ENCODE data around the gene G3BP1. TPM values are rescaled to one million over a fixed set of nuclear protein-coding genes. Genes with fewer than 3 reads are reported as not detected.

Gene G3BP1
- polyA plus RNA-seq, 3 donors = 10.6 to 60.6 (median 58.8) TPM

DNA sequence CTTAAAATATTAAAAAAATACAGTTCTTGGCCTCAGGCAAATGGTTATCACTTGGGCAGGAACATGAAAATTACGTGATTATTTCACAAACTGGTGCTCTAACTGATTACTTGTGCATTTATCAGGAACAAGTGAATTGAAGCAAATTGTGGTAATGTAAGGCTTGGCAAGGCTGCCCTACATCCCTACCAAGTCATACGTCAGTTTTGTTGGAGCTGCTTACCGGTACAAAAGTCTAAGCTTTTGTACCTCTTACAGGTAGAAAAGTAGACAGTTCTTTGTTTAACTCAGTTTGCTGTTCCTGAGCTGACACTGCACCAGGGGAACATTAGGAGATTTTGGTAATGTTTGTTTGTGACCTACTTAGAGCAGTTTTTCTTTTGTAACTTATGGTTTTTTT lies 2.2 kb downstream of the G3BP1 start:
- H3K9ac ChIP-seq (ENCODE audit: insufficient read depth, low read length, poor library complexity, severe bottlenecking) = no peak overlapping the region
- peak overlapping the region in 2 of 7 donors; percentile 27 to 75 for H3K27ac Mint-ChIP-seq
- H3K4me1 Mint-ChIP-seq = peaks cover 42% of the 10 kb centered on the region
- peaks cover 67% of the 10 kb centered on the region for H4K20me1 ChIP-seq (ENCODE audit: insufficient read depth, low read length)
- no peaks in the 10 kb centered on the region for H3K9me3 Mint-ChIP-seq
- peaks cover 18 to 20% of the 10 kb centered on the region in 2 donors for H3K36me3 Mint-ChIP-seq
- H3K27ac ChIP-seq (ENCODE audit: low read depth in 1 of 2, low read length in 2 of 2) = peak overlapping the region in 1 of 2 donors; percentile 23
- H3K27me3 ChIP-seq (ENCODE audit: control insufficient read depth in 2 of 2, insufficient read depth in 2 of 2, low read length in 2 of 2) = no peaks in the 10 kb centered on the region
- peak overlapping the region; percentile 16 to 46 for H3K4me3 Mint-ChIP-seq
- peak overlapping the region; percentile 92 for H3K4me2 ChIP-seq (replicated peaks; ENCODE audit: extremely low read depth, low read length, poor library complexity, severe bottlenecking)
- peak overlapping the region in 1 of 3 experiments; percentile 82 for H3K4me3 ChIP-seq (replicated peaks in 1 of 3; ENCODE audit: low read depth in 2 of 3, low read length in 3 of 3)
- peak overlapping the region; percentile 1 for H2AFZ ChIP-seq (ENCODE audit: insufficient read depth, low read depth, low read length, poor library complexity, severe bottlenecking)
- intact Hi-C loops (cut with micrococcal nuclease) = loop anchor here in 1 of 2 donors (2.0 kb wide), 1 partner anchor 15 kb away; the partner anchor contains the start of gene ATOX1
- DNase-seq = no peak
- H3K9me3 ChIP-seq (replicated peaks in 1 of 2; ENCODE audit: control insufficient read depth in 1 of 2, insufficient read depth in 1 of 2, low read length in 2 of 2) = no peaks in the 10 kb centered on the region
- H3K4me1 ChIP-seq (ENCODE audit: control insufficient read depth in 1 of 2, insufficient read depth in 2 of 2, low read length in 2 of 2) = peaks cover 27 to 50% of the 10 kb centered on the region in 2 donors
- 20% methylated on average over 1 of the region's 3 CpGs for WGBS (ENCODE audit: insufficient coverage)
- peaks cover 5 to 22% of the 10 kb centered on the region in 2 donors for H3K36me3 ChIP-seq (replicated peaks in 1 of 2; ENCODE audit: control insufficient read depth in 1 of 2, insufficient read depth in 2 of 2, low read length in 2 of 2)
- peaks cover 67% of the 10 kb centered on the region for H3K79me2 ChIP-seq (ENCODE audit: insufficient read depth, low read length)
- peaks cover 0 to 1% (median 0%) of the 10 kb centered on the region in 3 donors for H3K27me3 Mint-ChIP-seq (ENCODE audit: low read depth in 3 of 3)
- TF ChIP-seq, protein P1, sequence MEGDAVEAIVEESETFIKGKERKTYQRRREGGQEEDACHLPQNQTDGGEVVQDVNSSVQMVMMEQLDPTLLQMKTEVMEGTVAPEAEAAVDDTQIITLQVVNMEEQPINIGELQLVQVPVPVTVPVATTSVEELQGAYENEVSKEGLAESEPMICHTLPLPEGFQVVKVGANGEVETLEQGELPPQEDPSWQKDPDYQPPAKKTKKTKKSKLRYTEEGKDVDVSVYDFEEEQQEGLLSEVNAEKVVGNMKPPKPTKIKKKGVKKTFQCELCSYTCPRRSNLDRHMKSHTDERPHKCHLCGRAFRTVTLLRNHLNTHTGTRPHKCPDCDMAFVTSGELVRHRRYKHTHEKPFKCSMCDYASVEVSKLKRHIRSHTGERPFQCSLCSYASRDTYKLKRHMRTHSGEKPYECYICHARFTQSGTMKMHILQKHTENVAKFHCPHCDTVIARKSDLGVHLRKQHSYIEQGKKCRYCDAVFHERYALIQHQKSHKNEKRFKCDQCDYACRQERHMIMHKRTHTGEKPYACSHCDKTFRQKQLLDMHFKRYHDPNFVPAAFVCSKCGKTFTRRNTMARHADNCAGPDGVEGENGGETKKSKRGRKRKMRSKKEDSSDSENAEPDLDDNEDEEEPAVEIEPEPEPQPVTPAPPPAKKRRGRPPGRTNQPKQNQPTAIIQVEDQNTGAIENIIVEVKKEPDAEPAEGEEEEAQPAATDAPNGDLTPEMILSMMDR (IDR thresholded peaks at IDR 0.05) = no peak

DNA sequence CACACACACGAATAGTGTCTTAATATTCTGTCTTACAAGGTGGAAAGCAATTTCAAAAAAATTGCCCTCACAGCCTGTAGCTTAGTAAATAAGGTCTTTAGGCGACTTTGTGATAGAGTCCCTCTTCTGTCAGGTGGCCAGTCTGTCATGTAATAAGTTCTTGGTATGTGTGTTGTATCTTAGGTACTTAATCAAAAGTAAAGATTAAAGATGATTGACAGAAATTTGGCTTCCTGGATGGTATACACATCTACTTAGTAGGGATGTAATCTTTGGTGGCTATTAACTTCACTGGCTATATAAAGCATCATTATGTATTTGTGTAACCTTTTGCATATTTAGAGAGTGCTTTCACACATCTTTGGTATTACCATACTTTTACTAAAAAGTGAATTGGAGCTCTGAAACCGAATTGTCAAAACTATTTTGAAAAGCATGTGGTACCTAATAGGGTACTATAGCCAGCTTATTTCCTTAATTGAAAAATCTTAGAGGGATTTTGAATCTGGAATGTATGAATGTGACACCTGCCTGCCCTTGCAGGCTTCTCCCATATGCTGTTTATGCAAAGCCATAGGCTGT lies 3.4 kb downstream of the G3BP1 start:
- Mint-ChIP-seq H3K27ac (peak overlapping the region in 2 of 7 donors; percentile 14 to 39), H3K4me3 (no peak overlapping the region), H3K27me3 (ENCODE audit: low read depth in 3 of 3) (peaks cover 0 to 1% (median 0%) of the 10 kb centered on the region in 3 donors), H3K9me3 (no peaks in the 10 kb centered on the region), H3K4me1 (peaks cover 42% of the 10 kb centered on the region), H3K36me3 (peaks cover 20 to 26% of the 10 kb centered on the region in 2 donors)
- no peak for DNase-seq
- Histone ChIP-seq H3K27ac (ENCODE audit: low read depth in 1 of 2, low read length in 2 of 2) (peak overlapping the region in 1 of 2 donors; percentile 23), H3K4me3 (replicated peaks in 1 of 3; ENCODE audit: low read depth in 2 of 3, low read length in 3 of 3) (no peak overlapping the region), H3K9me3 (replicated peaks in 1 of 2; ENCODE audit: control insufficient read depth in 1 of 2, insufficient read depth in 1 of 2, low read length in 2 of 2) (no peaks in the 10 kb centered on the region), H3K4me2 (replicated peaks; ENCODE audit: extremely low read depth, low read length, poor library complexity, severe bottlenecking) (peak overlapping the region; percentile 9), H3K79me2 (ENCODE audit: insufficient read depth, low read length) (peaks cover 79% of the 10 kb centered on the region), H3K9ac (ENCODE audit: insufficient read depth, low read length, poor library complexity, severe bottlenecking) (no peak overlapping the region), H3K4me1 (ENCODE audit: control insufficient read depth in 1 of 2, insufficient read depth in 2 of 2, low read length in 2 of 2) (peaks cover 23 to 44% of the 10 kb centered on the region in 2 donors), H4K20me1 (ENCODE audit: insufficient read depth, low read length) (peaks cover 79% of the 10 kb centered on the region), H3K36me3 (replicated peaks in 1 of 2; ENCODE audit: control insufficient read depth in 1 of 2, insufficient read depth in 2 of 2, low read length in 2 of 2) (peaks cover 5 to 25% of the 10 kb centered on the region in 2 donors), H2AFZ (ENCODE audit: insufficient read depth, low read depth, low read length, poor library complexity, severe bottlenecking) (no peak overlapping the region), H3K27me3 (ENCODE audit: control insufficient read depth in 2 of 2, insufficient read depth in 2 of 2, low read length in 2 of 2) (no peaks in the 10 kb centered on the region)
- intact Hi-C loops (cut with micrococcal nuclease) = no loop called here
- TF ChIP-seq, protein P1 (IDR thresholded peaks at IDR 0.05) = no peak
- no CpG with 5 or more reads among the region's 3 CpGs for WGBS (ENCODE audit: insufficient coverage)

Data from CD14-positive monocyte (primary cell).